HG03060 (cell line): ENCODE measurements around the gene GANC.

ENCODE experiments used
- ATAC-seq: cut with Tn5 transposase; IDR thresholded peaks from one replicate; pipeline ENCODE4 v1.9.1; 2021; ENCODE audit warnings: low read depth, moderate number of reproducible peaks; ENCODE audit not compliant: unreplicated experiment

The GANC gene

DNA sequence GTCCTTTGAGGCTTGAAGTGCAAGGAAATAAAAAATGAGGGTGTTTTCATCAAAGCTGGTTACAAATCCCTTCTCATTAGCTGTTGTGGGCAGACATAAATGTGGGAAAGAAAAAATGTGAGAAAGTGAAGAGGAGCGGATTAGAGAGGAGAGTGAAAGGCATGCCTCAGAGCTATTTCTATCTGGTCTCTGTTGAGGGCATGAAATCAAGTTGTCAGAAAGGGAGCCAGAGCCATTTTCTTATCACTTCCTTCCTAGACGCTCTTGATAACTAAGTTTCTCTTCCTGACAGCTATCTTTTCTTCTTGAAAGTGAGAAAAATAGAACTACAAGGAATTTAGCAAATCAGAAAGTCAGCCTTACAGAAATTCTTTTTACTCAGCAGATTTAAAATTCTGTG lies 65.5 kb downstream of the GANC start:
- ATAC-seq, result no peak

DNA sequence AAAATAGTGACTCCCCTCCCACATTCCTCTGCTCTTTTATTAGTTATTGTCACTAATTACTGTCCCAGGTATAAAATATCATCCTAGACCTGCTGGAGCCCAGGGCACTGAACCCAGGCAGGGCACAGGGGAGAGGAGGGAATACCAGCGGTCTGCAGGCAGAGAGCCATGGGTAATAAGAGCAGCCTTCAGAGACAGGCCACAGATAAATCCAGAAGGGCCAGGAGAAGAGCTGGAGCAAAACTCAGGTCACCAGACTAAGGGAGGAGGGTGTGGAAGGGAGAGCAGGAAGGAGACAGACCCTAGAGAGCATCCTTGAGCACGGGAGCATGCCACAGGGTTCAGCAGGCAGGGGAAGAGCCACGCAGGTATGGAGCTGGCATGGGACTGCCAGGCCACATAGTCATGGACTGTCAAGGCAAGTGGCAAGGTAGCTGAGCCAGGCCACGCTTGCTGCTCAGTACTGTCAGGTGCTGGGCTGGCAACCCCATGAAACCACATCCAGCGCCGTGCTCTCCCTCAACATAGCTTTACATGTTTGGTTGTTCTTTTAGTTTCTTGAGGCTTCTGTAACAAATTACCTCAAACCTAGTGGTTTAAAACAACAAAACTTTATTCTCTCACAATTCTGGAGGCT lies 70.7 kb downstream of the GANC start:
- ATAC-seq, result no peak

DNA sequence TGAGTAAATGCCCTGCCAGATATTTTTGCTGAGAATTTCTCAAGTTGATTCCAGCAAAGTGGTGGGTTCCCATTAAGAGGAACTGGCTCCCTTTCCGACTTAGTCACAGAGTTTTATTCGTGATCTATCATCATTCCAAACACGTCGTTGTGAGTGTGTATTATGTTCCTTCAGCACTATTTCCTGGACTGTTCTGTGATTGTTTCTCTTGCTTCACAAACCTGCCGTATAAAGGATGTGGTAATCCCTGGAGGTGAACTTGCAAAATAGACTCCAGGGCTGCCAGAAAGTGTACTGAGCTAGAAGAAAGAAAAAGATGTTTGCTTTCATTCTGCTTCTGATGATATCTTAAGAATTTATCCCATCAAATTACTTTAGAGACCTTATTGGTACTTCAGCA lies 71.8 kb downstream of the GANC start:
- ATAC-seq, result no peak

DNA sequence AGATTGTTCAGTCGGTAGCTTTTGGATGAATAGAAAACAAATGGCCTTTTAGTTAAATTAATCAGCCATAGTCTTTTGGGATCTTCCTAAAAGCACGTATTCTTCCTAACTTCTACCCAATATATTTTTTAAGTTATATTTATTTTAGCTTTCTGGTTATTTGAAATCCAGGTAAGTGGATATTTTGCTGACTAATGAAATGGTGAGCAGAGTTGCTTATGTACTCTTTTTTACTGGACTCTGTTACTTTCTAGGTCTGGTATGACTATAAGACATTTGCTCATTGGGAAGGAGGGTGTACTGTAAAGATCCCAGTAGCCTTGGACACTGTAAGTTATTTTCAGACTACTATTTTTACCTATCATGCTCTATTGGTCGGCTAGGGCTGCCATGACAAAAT lies 72.5 kb downstream of the GANC start:
- ATAC-seq, result no peak

DNA sequence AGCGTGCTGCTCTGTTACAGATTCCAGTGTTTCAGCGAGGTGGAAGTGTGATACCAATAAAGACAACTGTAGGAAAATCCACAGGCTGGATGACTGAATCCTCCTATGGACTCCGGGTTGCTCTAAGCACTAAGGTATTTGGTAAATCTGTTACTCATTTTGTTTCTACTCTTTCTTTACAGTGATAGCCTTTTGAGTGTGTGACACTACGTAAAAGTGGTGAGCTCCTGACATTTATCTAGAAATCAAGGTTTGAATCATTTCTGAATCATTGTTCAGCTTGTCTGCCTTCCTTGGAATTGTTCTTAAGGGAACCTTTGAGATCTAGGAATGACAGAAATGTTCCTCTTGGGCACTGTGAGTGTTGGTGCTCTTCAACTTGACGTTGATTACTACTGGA lies 75.1 kb downstream of the GANC start:
- no peak for ATAC-seq

DNA sequence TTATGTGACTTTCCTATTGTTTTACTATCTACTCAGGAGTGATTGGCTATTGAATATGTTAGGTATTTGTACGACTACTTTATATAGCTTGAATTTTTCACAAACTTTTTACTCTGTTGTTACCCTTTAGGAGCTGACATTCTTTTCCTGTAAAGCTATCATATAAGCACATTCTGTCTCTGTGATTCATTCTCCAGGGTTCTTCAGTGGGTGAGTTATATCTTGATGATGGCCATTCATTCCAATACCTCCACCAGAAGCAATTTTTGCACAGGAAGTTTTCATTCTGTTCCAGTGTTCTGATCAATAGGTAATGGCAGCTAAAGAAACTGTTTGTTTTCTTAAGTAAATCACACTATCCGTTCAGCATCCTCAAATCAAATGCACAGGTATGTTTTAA lies 76.2 kb downstream of the GANC start:
- ATAC-seq, result no peak

DNA sequence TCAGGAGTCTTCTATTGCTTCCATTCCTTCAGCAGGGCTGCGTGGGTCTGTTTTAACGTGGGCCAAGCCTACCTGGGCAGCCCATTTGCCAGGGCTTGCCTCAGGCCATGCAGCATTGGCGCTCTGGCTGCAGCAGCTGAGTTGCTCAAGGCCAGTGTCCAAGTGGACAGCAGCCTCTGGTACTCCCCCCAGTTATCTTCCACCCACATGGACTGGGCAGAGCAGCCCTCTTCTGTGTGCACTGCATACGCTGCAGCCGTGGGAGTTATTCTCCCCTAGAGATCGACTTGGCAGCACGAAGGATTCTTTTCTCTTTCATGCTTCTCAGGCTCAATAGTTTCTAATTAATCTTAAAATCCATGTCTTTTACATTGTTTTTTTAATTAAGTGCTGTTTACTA lies 79.4 kb downstream of the GANC start:
- no peak for ATAC-seq

DNA sequence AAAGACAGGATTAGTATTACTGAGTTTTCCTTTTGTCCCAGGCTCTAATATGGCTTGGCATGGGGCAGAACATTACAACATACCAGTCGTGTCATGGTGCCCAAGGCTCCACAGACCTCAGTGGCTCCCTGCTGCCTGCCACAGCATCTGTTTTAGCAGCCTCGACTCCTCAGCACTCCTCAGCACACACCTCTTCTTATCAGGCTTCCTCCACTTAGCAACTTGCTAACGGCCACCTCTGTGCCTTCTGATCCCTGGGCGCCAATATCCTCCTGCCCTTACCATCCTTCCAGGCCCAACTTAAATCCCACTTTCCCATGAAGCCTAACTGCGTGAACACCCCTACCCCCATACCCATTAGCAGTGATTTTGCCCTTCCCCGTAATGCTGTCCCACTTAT lies 80.1 kb downstream of the GANC start:
- no peak for ATAC-seq

DNA sequence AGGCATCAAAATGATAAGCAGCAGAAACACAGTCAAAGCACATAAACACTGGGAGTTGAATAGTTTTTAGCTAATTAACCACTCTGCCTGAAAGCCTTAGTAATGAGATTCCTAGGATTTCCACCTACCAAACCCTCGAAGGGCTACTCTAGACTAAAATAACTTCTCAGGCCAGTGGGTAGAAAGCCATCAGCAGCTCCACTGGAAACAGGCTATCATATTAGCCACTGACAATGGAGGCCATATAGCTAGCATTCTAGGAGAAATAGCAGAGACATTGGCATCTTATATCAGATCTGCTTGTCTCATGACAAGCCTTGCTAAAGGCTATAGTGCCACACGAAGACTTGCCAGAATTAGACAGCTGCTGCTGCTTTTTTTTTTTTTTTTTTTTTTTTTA lies 81.8 kb downstream of the GANC start:
- ATAC-seq, result no peak

DNA sequence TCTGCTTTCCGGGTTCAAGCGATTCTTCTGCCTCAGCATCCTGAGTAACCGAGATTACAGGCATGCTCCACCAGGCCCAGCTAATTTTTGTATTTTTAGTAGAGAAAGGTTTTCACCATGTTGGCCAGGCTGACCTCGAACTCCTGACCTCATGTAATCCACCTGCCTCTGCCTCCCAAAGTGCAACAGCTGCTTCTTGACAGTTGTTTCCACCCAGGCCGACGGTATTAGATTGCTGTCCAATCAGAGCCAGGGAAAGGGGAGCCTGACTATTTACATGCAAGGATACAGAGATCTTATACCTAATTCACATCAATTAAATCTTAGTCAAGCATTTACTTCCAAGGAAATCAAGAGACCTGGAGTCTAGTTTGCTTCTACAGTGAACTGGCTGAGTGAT lies 82.3 kb downstream of the GANC start:
- no peak for ATAC-seq

DNA sequence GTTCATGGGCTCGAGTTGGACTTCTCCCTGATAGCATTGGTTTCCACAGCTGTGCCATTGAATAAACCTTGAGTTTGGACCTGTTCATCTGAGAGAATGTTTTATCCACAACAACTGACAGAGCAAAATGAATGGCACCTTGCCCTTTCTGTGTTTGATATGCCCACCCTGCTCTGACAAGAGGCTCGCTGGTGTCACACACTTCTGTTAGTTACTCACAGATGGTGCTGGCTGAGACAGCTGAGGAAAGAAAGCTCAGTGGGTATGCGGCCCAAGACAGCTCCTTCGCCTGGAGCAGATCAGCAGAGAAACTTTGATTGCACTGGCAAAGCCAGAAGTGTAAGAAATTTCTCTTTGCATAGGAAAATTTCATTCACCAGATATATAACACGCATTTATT lies 83.8 kb downstream of the GANC start:
- ATAC-seq, result no peak

DNA sequence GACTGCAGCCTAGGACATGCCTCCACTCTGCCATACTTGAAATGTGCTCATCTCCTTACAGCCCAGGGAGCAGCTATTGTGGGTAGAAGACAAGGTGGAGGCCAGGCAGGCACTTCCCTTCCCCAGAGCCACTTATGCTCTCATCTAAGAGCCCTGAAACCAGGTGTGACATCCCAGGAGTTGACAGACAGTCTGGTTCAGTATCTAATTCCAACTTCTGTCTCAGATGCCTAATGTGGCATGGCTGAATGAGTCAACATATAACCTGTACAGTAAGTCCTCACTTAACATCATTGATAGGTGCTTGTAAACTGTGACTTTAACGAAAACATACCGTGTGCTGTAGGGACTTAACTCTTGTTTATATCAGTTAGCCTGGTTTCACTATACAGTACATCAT lies 85.1 kb downstream of the GANC start:
- ATAC-seq, result no peak

DNA sequence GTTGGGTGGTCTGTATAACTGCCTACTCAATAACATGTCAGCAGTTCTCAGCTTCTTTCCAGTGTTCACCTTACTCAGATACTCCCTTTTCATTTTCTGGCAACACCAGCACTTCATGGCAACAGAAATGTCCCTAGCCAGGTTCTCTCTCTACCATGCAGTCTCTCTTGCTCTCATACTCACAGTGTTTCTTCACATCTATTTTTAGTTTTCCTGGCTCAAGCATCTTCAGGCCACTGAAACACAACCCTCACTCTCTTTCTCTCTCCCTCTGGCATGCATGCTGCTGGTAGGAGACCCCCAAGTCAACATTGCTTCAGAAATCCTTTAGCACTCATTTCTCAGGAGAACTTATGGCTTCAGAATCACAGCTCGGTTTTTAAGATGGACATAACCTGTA lies 86.2 kb downstream of the GANC start, which contains the start of gene CAPN3:
Gene CAPN3 (plus strand): TSS at position 253 of the 400 bp plus-strand sequence. CDS start 305 bp downstream, outside the sequence.
- ATAC-seq, result no peak

DNA sequence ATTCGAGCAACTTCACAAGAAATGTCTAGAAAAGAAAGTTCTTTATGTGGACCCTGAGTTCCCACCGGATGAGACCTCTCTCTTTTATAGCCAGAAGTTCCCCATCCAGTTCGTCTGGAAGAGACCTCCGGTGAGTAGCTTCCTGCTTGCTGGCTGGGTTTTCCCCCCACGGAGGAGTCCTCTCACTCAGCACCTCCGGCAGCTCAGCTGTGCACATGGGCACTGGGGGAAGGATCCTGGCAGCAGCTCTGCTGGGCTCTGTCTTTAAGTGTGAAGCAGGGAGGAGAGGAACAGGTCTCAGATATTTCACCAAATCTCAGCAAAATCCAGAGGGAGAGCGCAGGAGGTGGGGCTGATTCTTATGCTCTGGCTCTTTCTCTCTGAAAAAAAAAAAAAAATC lies 87.0 kb downstream of the GANC start:
- no peak for ATAC-seq

DNA sequence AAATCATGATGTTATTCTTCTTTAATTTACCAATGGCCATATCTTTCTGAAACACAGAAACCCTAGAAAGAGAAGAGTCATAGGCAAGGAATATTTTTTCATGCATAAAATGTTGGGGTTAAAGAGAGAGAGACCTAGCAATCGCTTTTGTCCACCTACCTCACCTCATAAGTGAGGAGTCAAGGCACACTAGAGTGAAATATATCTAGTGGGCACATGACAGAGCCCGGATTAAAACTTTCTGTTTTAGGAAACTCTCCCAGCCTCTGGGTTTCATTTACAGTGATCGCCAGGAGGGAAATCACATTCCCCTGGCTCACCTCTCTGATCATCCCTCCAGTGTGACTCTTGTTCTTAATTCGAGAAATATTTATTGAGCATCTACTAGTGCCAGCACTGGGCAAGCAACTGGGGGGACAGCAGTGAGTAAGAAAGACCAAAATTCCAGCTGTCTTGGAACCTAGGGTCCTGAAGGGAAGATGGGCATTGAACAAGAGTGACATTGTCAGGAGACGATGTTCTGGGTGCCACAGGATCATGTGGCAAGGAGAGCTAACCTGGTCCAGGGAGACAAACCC lies 87.6 kb downstream of the GANC start:
- no peak for ATAC-seq

DNA sequence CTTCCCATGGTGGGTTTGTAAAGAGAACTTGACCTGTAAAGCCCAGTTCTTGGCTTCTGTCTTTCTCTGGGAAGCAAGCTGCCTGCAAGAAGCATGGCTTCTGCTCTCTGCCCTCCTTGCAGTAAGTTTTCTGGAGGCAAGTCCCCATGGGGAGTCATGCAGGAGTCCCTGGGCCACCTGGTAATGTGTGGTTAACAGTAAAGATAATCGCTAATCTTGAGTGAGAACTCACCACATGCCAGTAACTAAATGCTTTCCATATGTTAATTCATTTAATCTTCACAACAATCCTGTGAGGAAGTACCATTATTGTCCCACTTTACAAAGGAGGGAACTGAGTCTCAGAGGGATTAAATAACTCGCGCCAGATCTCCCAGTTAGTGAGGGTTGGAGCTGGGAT lies 90.5 kb downstream of the GANC start:
- no peak for ATAC-seq

DNA sequence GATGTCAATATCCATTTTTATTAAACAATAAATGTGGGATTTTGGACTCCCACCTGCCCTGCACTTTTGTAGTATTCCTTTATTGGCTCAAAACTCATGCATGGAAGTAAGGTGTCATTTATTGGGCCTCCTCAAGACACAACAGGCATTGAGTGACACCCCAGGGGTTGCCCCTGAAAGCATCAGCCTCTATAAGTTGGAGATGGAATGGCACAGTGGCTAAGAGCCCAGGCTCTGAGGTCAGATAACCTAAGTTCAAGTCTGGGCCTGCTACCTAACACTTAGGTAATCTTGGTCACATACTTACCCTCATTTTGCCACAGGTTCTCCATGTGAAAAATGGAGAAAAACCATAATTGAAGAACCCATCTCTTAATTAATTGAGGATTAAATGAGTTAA lies 90.9 kb downstream of the GANC start:
- no peak for ATAC-seq

DNA sequence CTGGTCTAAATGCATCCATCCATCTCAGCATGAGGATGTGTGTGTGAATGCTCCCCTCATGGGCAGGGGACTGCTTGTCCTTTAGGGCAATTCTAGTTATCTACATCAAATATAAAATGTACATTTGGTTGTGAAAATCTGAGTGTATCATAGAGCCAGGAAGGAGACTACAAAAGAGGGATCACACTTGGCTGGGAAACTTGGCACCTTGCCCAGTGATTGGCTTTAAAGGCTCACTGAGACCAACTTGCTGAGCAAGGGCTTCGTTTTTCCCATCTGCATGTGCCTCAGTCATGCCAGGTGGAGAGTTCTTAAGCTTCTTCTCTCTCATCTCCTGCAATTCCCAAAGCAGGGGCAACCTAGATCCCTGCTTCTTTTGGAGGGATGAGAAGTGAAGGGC lies 91.5 kb downstream of the GANC start:
- no peak for ATAC-seq

DNA sequence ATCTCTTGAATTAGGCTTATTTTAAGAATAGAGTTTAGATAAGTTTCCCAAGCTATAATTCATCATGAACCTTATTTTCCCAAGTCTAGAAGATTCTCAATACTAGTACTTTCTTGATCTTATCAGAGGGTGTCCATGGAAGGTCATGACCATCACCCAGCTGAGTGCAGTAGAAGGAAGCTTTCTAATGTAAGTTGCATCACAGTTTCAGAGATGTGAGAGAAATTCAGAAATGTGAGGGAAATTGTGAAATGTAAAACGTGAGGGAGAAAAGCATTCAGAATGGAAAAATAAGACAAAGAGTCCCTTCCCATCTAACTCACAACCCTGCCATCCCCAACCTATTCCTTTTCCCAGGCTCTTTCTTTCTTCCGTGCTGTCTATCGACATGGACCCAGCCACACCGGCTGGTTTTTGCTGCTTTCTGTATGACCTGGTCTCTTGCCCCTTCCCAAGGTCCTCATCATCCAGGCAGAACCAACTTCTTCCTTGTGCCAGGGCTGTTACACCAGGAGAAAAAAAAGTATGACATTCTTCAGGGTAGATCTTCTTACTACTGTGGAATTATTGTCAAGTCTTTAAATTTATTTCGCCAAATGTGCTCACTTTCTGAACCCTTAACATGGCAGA lies 93.0 kb downstream of the GANC start:
- ATAC-seq, result no peak

DNA sequence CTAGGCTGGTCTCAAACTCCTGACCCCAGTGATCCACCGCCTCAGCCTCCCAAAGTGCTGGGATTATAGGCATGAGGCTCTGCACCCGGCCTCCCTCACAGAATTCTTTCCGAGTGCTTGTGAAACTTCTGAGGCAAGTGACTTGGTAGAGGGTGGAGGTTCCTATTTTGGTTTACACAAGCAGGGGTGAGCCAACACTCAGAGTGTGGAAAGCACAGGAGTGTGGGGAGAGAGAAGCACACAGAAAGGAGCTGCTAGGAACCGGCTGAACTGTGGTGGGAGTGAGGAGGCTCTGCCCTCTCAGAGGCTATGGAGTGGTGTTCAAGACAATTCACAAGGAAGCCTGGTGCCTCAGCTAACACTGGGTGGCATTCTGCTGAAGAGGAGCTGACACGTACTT lies 94.0 kb downstream of the GANC start:
- ATAC-seq, result no peak

DNA sequence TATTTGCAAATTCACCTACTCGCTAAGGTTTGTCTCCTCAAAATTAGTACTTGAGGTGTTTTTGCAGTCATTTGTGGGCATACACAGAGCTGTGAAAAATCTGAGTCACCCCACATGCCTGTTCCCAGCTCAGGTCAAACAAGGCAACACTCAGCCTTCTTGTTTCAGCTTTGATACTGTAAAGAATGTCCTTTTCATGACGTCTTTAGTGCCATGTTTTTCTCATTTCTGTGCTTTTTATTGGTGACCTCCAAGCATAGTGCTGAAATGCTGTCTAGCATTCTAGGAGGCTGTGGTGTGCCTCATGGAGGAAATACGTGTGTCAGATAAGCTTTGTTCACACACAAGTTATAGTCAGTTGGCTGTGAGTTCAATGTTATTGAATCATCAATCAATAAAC lies 95.1 kb downstream of the GANC start:
- no peak for ATAC-seq

DNA sequence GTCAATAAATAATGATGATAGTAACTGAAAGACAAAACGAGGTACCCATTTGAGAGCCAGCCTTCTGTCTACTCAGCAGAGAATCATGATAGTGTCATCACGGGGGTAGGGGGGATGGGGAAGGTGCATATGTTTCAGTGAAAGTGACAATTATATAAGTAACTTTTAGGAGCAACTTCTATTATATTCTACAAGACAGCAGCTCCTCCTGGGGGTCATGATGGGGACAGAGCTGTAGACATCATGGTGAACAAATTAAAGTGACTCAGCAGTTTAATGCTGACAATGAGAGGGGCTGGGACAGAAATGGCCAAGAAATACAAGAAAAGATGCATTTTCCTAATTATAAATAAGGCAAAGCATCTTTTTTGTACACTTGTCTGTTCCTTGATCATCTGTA lies 98.1 kb downstream of the GANC start:
- ATAC-seq, result no peak
